Measurements from ENCODE around the gene OR51B5. TPM values are rescaled to one million over a fixed set of nuclear protein-coding genes. Genes with fewer than 3 reads are reported as not detected.

OR51B5 gene
- total and polyA plus RNA-seq, 2 donors (not counting 1 experiment from before 2014, with no cell fraction given) = 0.67 TPM; not detected in 1

DNA sequence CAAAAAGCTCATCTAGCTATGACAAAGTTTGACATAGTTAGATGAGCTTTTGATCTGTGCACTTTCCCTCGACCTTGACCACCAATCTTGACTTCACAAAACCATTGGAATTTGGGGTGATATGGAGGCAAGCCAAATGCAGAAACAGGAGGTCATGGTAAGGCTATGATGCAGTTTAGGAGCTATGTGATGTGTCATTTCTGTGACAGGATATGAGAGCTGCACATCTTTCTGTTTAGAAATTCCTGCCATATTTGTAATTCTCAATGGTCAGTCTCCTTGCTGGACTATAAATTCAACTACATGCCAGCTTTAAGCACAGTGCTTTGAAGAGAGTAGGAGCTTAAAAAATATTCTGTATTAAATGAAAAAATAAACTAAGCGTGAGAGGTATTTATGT is 20.9 kb upstream of the OR51B5 start:
- no peak overlapping the region for H3K4me3 Mint-ChIP-seq
- no peak overlapping the region for H3K4me3 ChIP-seq (ENCODE audit: control extremely low read depth in 1 of 5, extremely low read depth in 1 of 5, insufficient read depth in 1 of 5, low read depth in 2 of 5, low read length in 4 of 5)
- no peaks in the 10 kb centered on the region for H3K79me2 ChIP-seq (ENCODE audit: control insufficient read depth, insufficient read depth, low read length)
- H4K20me1 ChIP-seq (ENCODE audit: control insufficient read depth, insufficient read depth, low read length, poor library complexity, severe bottlenecking) = no peaks in the 10 kb centered on the region
- peaks cover 2% of the 10 kb centered on the region for H3K9me3 Mint-ChIP-seq (ENCODE audit: insufficient read depth)
- no peaks in the 10 kb centered on the region for H3K4me1 ChIP-seq (ENCODE audit: control insufficient read depth in 2 of 2, insufficient read depth in 2 of 2, low read length in 2 of 2)
- ATAC-seq (ENCODE audit: low read depth) = no peak
- no peak overlapping the region for H3K27ac Mint-ChIP-seq
- no peaks in the 10 kb centered on the region for H3K36me3 ChIP-seq (replicated peaks in 1 of 2; ENCODE audit: control extremely low read depth in 1 of 2, control insufficient read depth in 1 of 2, extremely low read depth in 1 of 2, insufficient read depth in 2 of 2, low read length in 1 of 2)
- no peaks in the 10 kb centered on the region for H3K9me3 ChIP-seq (ENCODE audit: control extremely low read depth in 1 of 3, control insufficient read depth in 2 of 3, insufficient read depth in 1 of 3, low read length in 2 of 3)
- ChIA-PET POLR2A (no interaction called here), CTCF (no interaction called here)
- H3K4me2 ChIP-seq (replicated peaks; ENCODE audit: low read depth, low read length, poor library complexity, severe bottlenecking) = no peak overlapping the region
- no peak for TF ChIP-seq EZH2 (IDR thresholded peaks at IDR 0.05; ENCODE audit: borderline replicate concordance, insufficient read depth, low read depth, low read length, poor library complexity, severe bottlenecking)
- TF ChIP-seq, protein P1, sequence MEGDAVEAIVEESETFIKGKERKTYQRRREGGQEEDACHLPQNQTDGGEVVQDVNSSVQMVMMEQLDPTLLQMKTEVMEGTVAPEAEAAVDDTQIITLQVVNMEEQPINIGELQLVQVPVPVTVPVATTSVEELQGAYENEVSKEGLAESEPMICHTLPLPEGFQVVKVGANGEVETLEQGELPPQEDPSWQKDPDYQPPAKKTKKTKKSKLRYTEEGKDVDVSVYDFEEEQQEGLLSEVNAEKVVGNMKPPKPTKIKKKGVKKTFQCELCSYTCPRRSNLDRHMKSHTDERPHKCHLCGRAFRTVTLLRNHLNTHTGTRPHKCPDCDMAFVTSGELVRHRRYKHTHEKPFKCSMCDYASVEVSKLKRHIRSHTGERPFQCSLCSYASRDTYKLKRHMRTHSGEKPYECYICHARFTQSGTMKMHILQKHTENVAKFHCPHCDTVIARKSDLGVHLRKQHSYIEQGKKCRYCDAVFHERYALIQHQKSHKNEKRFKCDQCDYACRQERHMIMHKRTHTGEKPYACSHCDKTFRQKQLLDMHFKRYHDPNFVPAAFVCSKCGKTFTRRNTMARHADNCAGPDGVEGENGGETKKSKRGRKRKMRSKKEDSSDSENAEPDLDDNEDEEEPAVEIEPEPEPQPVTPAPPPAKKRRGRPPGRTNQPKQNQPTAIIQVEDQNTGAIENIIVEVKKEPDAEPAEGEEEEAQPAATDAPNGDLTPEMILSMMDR (IDR thresholded peaks at IDR 0.05) = no peak
- DNase-seq = no peak
- H2AFZ ChIP-seq (ENCODE audit: insufficient read depth, low read depth, low read length, poor library complexity, severe bottlenecking) = no peak overlapping the region
- no peak overlapping the region for H3K9ac ChIP-seq (ENCODE audit: low read length)
- intact Hi-C loops (cut with micrococcal nuclease) = no loop called here
- peaks cover 14% of the 10 kb centered on the region for H3K27me3 Mint-ChIP-seq
- H3K27me3 ChIP-seq (replicated peaks in 1 of 4; ENCODE audit: control extremely low read depth in 1 of 4, control insufficient read depth in 3 of 4, insufficient read depth in 4 of 4, low read length in 3 of 4) = no peaks in the 10 kb centered on the region
- no peak overlapping the region for H3K27ac ChIP-seq (ENCODE audit: low read length in 2 of 2)
- H3K4me1 Mint-ChIP-seq = no peaks in the 10 kb centered on the region
- no CpG with 5 or more reads among the region's 2 CpGs for WGBS (ENCODE audit: insufficient coverage)

DNA sequence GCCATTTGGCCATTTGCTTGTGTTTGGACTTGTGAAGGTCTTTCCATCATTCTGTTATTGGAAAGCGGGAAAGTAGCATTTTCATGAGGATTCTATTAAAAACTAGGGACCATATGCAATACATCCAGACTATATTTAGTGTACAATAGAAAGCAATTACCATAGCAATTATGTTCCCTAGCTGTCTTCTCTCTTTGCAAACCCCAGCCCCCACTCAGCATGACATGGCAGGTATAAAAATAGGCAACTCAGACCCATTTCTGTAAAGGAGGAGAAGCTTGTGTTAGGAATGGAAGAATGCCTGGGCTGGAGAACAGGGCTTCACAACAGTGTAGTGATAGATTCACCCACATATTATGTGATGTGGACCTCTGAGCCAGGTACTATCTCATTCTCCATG is 20.4 kb upstream of the OR51B5 start:
- Histone ChIP-seq H3K9me3 (ENCODE audit: control extremely low read depth in 1 of 3, control insufficient read depth in 2 of 3, insufficient read depth in 1 of 3, low read length in 2 of 3) (no peaks in the 10 kb centered on the region), H2AFZ (ENCODE audit: insufficient read depth, low read depth, low read length, poor library complexity, severe bottlenecking) (no peak overlapping the region), H3K4me1 (ENCODE audit: control insufficient read depth in 2 of 2, insufficient read depth in 2 of 2, low read length in 2 of 2) (no peaks in the 10 kb centered on the region), H4K20me1 (ENCODE audit: control insufficient read depth, insufficient read depth, low read length, poor library complexity, severe bottlenecking) (no peaks in the 10 kb centered on the region), H3K36me3 (replicated peaks in 1 of 2; ENCODE audit: control extremely low read depth in 1 of 2, control insufficient read depth in 1 of 2, extremely low read depth in 1 of 2, insufficient read depth in 2 of 2, low read length in 1 of 2) (no peaks in the 10 kb centered on the region), H3K4me3 (ENCODE audit: control extremely low read depth in 1 of 5, extremely low read depth in 1 of 5, insufficient read depth in 1 of 5, low read depth in 2 of 5, low read length in 4 of 5) (no peak overlapping the region), H3K9ac (ENCODE audit: low read length) (no peak overlapping the region), H3K27ac (ENCODE audit: low read length in 2 of 2) (no peak overlapping the region), H3K79me2 (ENCODE audit: control insufficient read depth, insufficient read depth, low read length) (no peaks in the 10 kb centered on the region), H3K4me2 (replicated peaks; ENCODE audit: low read depth, low read length, poor library complexity, severe bottlenecking) (no peak overlapping the region), H3K27me3 (replicated peaks in 1 of 4; ENCODE audit: control extremely low read depth in 1 of 4, control insufficient read depth in 3 of 4, insufficient read depth in 4 of 4, low read length in 3 of 4) (no peaks in the 10 kb centered on the region)
- DNase-seq (no peak), ATAC-seq (ENCODE audit: low read depth) (no peak)
- H3K27ac Mint-ChIP-seq = no peak overlapping the region
- POLR2A ChIA-PET = no interaction called here
- CTCF ChIA-PET = no interaction called here
- intact Hi-C loops (cut with micrococcal nuclease) = no loop called here
- H3K9me3 Mint-ChIP-seq (ENCODE audit: insufficient read depth) = peaks cover 2% of the 10 kb centered on the region
- no peaks in the 10 kb centered on the region for H3K4me1 Mint-ChIP-seq
- WGBS (ENCODE audit: insufficient coverage) = no CpG with 5 or more reads among the region's 1 CpG
- TF ChIP-seq, protein P1 (IDR thresholded peaks at IDR 0.05) = no peak
- no peak for TF ChIP-seq EZH2 (IDR thresholded peaks at IDR 0.05; ENCODE audit: borderline replicate concordance, insufficient read depth, low read depth, low read length, poor library complexity, severe bottlenecking)
- H3K4me3 Mint-ChIP-seq = no peak overlapping the region
- H3K27me3 Mint-ChIP-seq = peaks cover 12% of the 10 kb centered on the region
